ENCODE measurements around the gene ELF2.
"Not testable (repeated sequence)": the region's sequence is repeated elsewhere in the genome, so short reads cannot be mapped to it uniquely, and the experiment has no call there.

The ELF2 gene

GRCh38 chr4:139042981-139043460 lies 134.0 kb downstream of the ELF2 start:
- Mint-ChIP-seq H3K27me3 (no peaks in the 10 kb centered on the region), H3K9me3 (no peaks in the 10 kb centered on the region), H3K4me1 (peaks cover 11% of the 10 kb centered on the region), H3K36me3 (ENCODE audit: low read depth) (peaks cover 35% of the 10 kb centered on the region), H3K4me3 (no peak overlapping the region), H3K27ac (no peak overlapping the region)
- no peak for DNase-seq
- ATAC-seq = no peak

GRCh38 chr4:139038874-139039443 lies 138.1 kb downstream of the ELF2 start:
- Mint-ChIP-seq H3K9me3 (no peaks in the 10 kb centered on the region), H3K27me3 (no peaks in the 10 kb centered on the region), H3K27ac (no peak overlapping the region), H3K4me3 (no peak overlapping the region), H3K36me3 (ENCODE audit: low read depth) (peaks cover 32% of the 10 kb centered on the region), H3K4me1 (peaks cover 8% of the 10 kb centered on the region)
- DNase-seq = no peak
- ATAC-seq = no peak

- no peak overlapping the region for H3K27ac Mint-ChIP-seq
- no peaks in the 10 kb centered on the region for H3K27me3 Mint-ChIP-seq
- no peaks in the 10 kb centered on the region for H3K9me3 Mint-ChIP-seq
- peaks cover 26% of the 10 kb centered on the region for H3K36me3 Mint-ChIP-seq (ENCODE audit: low read depth)
- H3K4me3 Mint-ChIP-seq = no peak overlapping the region
- no peak for ATAC-seq
- H3K4me1 Mint-ChIP-seq = peaks cover 8% of the 10 kb centered on the region
- DNase-seq = no peak
Observed at GRCh38 chr4:139036885-139037284, 140.1 kb downstream of the ELF2 start.

- Mint-ChIP-seq H3K27ac (peak overlapping the region; percentile 32), H3K27me3 (no peaks in the 10 kb centered on the region), H3K4me1 (peaks cover 8% of the 10 kb centered on the region), H3K4me3 (no peak overlapping the region), H3K36me3 (ENCODE audit: low read depth) (peaks cover 27% of the 10 kb centered on the region), H3K9me3 (no peaks in the 10 kb centered on the region)
- no peak for ATAC-seq
- no peak for DNase-seq
Observed at GRCh38 chr4:139035650-139036049, 141.4 kb downstream of the ELF2 start.

GRCh38 chr4:139030614-139031235 lies 146.3 kb downstream of the ELF2 start:
- H3K4me1 Mint-ChIP-seq = peaks cover 9% of the 10 kb centered on the region
- H3K36me3 Mint-ChIP-seq (ENCODE audit: low read depth) = peaks cover 12% of the 10 kb centered on the region
- DNase-seq (peak; percentile 65), ATAC-seq (peak; percentile 67)
- H3K9me3 Mint-ChIP-seq = no peaks in the 10 kb centered on the region
- H3K27ac Mint-ChIP-seq = peak overlapping the region; percentile 13
- H3K4me3 Mint-ChIP-seq = no peak overlapping the region
- no peaks in the 10 kb centered on the region for H3K27me3 Mint-ChIP-seq

- not testable (repeated sequence) for H3K27ac Mint-ChIP-seq; ATAC-seq; H3K9me3 Mint-ChIP-seq; H3K27me3 Mint-ChIP-seq; H3K4me3 Mint-ChIP-seq; DNase-seq; H3K36me3 Mint-ChIP-seq (ENCODE audit: low read depth)
- H3K4me1 Mint-ChIP-seq = peaks cover 11% of the 10 kb centered on the region
Observed at GRCh38 chr4:139029866-139030363, 147.1 kb downstream of the ELF2 start.

- no peak overlapping the region for H3K4me3 Mint-ChIP-seq
- peaks cover 8% of the 10 kb centered on the region for H3K36me3 Mint-ChIP-seq (ENCODE audit: low read depth)
- H3K4me1 Mint-ChIP-seq = peaks cover 9% of the 10 kb centered on the region
- ATAC-seq = no peak
- no peaks in the 10 kb centered on the region for H3K9me3 Mint-ChIP-seq
- DNase-seq = no peak
- no peak overlapping the region for H3K27ac Mint-ChIP-seq
- no peaks in the 10 kb centered on the region for H3K27me3 Mint-ChIP-seq
Observed at GRCh38 chr4:139028191-139028661, 148.8 kb downstream of the ELF2 start.

- H3K4me3 Mint-ChIP-seq = no peak overlapping the region
- ATAC-seq (no peak), DNase-seq (no peak)
- no peaks in the 10 kb centered on the region for H3K27me3 Mint-ChIP-seq
- H3K36me3 Mint-ChIP-seq (ENCODE audit: low read depth) = peaks cover 10% of the 10 kb centered on the region
- H3K27ac Mint-ChIP-seq = no peak overlapping the region
- H3K4me1 Mint-ChIP-seq = peaks cover 9% of the 10 kb centered on the region
- no peaks in the 10 kb centered on the region for H3K9me3 Mint-ChIP-seq
Observed at GRCh38 chr4:139027776-139028175, 149.2 kb downstream of the ELF2 start.

GRCh38 chr4:139025841-139026240 lies 151.2 kb downstream of the ELF2 start:
- peaks cover 12% of the 10 kb centered on the region for H3K36me3 Mint-ChIP-seq (ENCODE audit: low read depth)
- DNase-seq = no peak
- peaks cover 7% of the 10 kb centered on the region for H3K4me1 Mint-ChIP-seq
- ATAC-seq = no peak
- H3K9me3 Mint-ChIP-seq = no peaks in the 10 kb centered on the region
- H3K27me3 Mint-ChIP-seq = no peaks in the 10 kb centered on the region
- no peak overlapping the region for H3K4me3 Mint-ChIP-seq
- no peak overlapping the region for H3K27ac Mint-ChIP-seq

- H3K27me3 Mint-ChIP-seq = no peaks in the 10 kb centered on the region
- H3K4me3 Mint-ChIP-seq = no peak overlapping the region
- peaks cover 18% of the 10 kb centered on the region for H3K36me3 Mint-ChIP-seq (ENCODE audit: low read depth)
- H3K4me1 Mint-ChIP-seq = peaks cover 13% of the 10 kb centered on the region
- H3K27ac Mint-ChIP-seq = no peak overlapping the region
- DNase-seq (no peak), ATAC-seq (no peak)
- no peaks in the 10 kb centered on the region for H3K9me3 Mint-ChIP-seq
Observed at GRCh38 chr4:139024686-139025085, 152.3 kb downstream of the ELF2 start.

GRCh38 chr4:139022835-139023234 lies 154.2 kb downstream of the ELF2 start:
- H3K27ac Mint-ChIP-seq = peak overlapping the region; percentile 22
- H3K36me3 Mint-ChIP-seq (ENCODE audit: low read depth) = peaks cover 28% of the 10 kb centered on the region

GRCh38 chr4:139021071-139021470 lies 155.9 kb downstream of the ELF2 start:
- H3K36me3 Mint-ChIP-seq (ENCODE audit: low read depth) = peaks cover 33% of the 10 kb centered on the region

More at GRCh38 chr4:139022835-139023234, 154.2 kb downstream of the ELF2 start:
- no peak overlapping the region for H3K4me3 Mint-ChIP-seq
- H3K4me1 Mint-ChIP-seq = peaks cover 30% of the 10 kb centered on the region
- ATAC-seq (no peak), DNase-seq (no peak)
- no peaks in the 10 kb centered on the region for H3K9me3 Mint-ChIP-seq
- no peaks in the 10 kb centered on the region for H3K27me3 Mint-ChIP-seq

GRCh38 chr4:139020384-139020783 lies 156.6 kb downstream of the ELF2 start:
- H3K4me1 Mint-ChIP-seq = peaks cover 38% of the 10 kb centered on the region
- ATAC-seq (no peak), DNase-seq (no peak)
- no peak overlapping the region for H3K27ac Mint-ChIP-seq
- H3K27me3 Mint-ChIP-seq = no peaks in the 10 kb centered on the region
- H3K36me3 Mint-ChIP-seq (ENCODE audit: low read depth) = peaks cover 33% of the 10 kb centered on the region
- no peak overlapping the region for H3K4me3 Mint-ChIP-seq
- H3K9me3 Mint-ChIP-seq = no peaks in the 10 kb centered on the region

More at GRCh38 chr4:139021071-139021470, 155.9 kb downstream of the ELF2 start:
- H3K27ac Mint-ChIP-seq, H3K27me3 Mint-ChIP-seq, H3K9me3 Mint-ChIP-seq, DNase-seq, ATAC-seq, H3K4me3 Mint-ChIP-seq: not testable (repeated sequence)
- peaks cover 37% of the 10 kb centered on the region for H3K4me1 Mint-ChIP-seq

- peaks cover 47% of the 10 kb centered on the region for H3K4me1 Mint-ChIP-seq
- H3K27ac Mint-ChIP-seq = no peak overlapping the region
Observed at GRCh38 chr4:139018971-139019758, 157.9 kb downstream of the ELF2 start.

More at GRCh38 chr4:139018971-139019758, 157.9 kb downstream of the ELF2 start:
- peak overlapping the region; percentile 42 for H3K4me3 Mint-ChIP-seq
- no peaks in the 10 kb centered on the region for H3K9me3 Mint-ChIP-seq
- DNase-seq (no peak), ATAC-seq (no peak)
- H3K27me3 Mint-ChIP-seq = no peaks in the 10 kb centered on the region
- peaks cover 29% of the 10 kb centered on the region for H3K36me3 Mint-ChIP-seq (ENCODE audit: low read depth)

Measured in activated naive CD8-positive, alpha-beta T cell treated with anti-CD3 and anti-CD28 coated beads, Interleukin-2, amount 50 U/mL, for 24 hours (primary cell).